HS-5 (cell line): ENCODE measurements around the gene ATP6V0E1.
"Not testable (repeated sequence)": the region's sequence is repeated elsewhere in the genome, so short reads cannot be mapped to it uniquely, and the experiment has no call there.

Experiments
- DNase-seq: peaks from one replicate; pipeline ENCODE4 v3.0.0-alpha.2; 2012; ENCODE audit warnings: low read depth

The ATP6V0E1 gene

DNA sequence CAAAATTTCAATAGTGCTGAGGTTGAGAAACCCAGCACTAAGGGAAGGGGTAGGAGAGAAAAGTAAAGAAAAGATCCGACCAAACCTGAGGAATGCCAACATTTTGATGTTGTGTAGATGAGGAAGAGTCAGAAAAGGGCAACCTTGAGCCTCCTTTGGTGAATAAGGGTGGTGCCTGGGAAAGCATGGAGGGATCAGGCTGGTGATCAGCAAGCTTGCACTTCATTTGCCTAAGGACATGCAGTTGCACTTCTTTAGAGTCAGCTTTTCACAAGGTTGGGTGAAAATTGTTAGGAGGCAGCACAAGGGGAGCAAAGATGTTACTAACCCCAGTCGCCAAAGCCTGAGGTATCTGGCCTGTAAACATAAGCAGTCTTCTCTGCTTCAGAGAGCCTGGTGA lies 20.4 kb downstream of the ATP6V0E1 start:
- no peak for DNase-seq

DNA sequence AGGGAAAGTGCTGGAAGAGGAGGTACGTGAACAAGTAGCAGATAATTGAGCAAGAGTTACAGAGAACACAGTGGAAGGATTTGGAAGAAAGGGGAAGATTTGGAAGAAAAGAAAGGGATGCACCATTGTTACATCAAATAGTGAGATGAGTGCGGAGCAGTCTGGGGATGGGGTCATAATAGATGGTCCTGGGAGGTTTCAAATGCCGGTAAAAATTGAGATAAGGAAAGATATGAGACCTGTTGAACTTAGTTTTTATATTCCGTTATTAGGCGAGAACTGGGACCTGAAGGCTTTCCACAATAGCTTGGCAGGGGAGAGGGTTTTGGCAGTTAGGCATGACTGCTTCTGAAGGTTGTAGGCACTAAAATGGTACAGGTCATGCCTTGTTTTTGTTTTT lies 20.9 kb downstream of the ATP6V0E1 start:
- DNase-seq: no peak

DNA sequence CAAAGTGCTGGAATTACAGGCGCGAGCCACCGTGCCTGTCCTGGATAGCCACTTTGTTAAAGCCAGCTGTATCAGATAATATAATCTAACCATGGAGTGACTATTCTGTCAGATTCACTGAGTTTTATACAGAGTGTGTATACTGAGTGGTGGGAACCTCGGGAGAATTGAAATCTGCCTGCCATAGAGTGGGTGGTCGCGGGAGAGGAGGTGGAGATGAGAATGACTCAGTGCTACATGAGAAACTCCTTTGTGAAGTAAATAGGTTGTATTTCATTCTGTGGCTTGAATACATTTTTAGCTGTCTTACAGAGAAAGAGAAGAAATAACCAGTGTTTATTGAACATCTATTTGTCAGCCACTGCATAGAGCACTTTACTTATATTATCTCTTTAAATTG lies 26.4 kb downstream of the ATP6V0E1 start:
- DNase-seq: no peak

DNA sequence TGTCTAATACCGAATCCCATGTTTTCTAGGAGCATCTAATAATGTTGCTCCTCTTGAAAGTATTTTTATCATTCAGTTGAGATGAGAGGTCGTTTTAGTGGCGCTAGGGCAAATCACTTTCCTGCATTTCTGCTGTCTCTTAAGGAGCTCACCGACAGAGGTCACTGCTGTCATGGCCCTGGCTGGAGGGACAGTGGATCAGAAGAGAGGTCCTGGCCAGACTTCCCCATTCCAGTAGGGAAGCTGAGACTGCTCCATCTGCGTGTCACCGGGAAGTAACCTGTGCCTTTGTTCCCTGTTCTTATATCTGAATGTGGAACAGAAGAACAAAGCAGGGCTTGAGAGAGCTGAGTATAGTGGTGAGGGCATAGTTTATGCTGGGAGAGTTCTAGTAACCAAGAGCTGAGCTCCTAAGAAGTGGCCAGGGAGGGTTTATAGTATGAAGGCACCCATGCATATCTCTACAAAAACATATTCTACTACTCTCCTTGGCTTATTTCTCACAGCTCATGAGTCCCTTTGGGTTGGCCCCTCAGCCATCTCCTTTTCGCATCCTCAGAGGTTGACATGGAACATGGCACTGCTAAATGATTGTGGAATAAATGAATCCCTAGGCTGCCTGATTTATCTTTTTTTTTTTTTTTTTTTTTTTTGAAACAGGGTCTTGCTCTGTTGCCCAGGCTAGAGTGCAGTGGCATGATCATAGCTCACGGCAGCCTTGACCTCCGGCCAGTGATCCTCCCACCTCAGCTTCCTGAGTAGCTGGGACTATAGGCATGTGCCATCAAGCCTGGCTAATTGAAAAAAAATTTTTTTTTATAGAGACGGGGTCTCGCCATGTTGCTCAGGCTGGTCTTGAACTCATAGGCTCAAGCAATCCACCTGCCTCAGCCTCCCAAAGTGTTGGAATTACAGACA lies 27.2 kb downstream of the ATP6V0E1 start:
- DNase-seq: no peak

DNA sequence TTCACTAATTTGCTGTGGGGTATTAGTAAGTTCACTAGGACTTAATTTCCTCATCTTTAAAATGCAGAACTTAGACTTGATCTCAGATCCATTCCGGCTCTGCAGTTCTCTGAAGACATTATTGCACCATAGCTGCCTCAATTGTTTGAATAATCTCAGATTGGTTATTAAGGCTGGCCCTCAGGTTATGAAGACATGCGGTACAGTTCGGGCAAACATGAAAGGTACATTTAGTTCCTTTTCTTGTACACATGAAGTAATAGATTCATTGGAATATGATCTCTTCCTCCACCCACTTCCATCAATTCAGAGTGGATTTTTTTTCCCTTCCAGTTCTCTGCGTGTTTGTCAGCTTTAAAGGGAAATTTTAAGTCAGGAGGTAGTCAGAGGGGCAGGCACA lies 28.0 kb downstream of the ATP6V0E1 start:
- DNase-seq: no peak

DNA sequence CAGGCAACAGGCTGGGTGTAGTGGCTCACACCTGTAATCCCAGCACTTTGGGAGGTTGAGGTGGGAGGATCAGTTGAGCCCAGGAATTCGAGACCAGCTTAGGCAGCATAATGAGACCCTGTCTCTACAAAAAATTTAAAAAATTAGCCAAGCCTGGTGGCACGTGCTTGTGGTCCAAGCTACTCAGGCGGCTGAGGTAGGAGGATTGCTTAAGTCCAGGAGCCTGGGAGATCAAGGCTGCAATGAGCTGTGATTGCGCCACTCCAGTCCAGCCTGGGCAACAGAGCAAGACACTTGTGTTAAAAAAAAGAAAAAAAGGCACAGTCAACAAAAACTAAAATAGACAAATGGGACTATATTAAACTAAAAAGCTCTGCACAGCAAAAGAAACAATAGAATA lies 29.3 kb downstream of the ATP6V0E1 start:
- DNase-seq: no peak

DNA sequence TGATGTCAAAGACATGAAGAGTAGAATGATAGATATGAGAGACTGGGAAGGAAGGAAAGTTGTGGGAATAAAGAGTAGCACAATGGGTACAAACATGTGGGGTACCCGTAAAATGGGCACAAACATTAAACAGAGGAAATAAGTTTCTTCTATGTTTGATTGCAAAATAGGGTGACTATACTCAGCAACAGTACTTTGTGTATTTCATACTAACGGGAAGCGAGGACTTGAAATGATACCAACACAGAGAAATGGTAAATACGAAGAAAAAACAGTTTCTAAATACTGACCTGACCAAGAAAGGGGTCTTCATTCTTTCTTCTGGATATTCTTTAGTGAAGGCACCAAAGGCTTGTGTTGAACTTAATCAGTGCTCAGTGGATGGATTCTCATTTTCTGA lies 31.1 kb downstream of the ATP6V0E1 start:
- no peak for DNase-seq

DNA sequence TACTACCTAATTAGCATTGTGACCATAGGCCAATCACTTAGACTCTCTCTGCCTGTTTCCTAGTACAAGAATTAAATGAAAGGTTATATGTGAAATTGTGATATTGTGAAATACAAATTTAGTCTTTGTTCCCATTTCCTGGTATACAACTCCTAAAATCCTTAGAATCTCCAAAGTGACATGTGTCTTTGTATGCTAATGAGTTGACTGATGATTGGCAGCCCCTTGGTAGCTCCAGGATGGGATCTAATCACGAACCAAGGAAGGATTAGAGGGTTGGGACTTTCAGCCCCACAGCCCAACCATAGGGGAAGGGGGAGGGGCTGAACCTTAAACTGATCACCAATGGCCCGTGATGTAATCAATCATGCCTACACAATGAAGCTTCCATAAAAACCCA lies 31.6 kb downstream of the ATP6V0E1 start:
- no peak for DNase-seq

DNA sequence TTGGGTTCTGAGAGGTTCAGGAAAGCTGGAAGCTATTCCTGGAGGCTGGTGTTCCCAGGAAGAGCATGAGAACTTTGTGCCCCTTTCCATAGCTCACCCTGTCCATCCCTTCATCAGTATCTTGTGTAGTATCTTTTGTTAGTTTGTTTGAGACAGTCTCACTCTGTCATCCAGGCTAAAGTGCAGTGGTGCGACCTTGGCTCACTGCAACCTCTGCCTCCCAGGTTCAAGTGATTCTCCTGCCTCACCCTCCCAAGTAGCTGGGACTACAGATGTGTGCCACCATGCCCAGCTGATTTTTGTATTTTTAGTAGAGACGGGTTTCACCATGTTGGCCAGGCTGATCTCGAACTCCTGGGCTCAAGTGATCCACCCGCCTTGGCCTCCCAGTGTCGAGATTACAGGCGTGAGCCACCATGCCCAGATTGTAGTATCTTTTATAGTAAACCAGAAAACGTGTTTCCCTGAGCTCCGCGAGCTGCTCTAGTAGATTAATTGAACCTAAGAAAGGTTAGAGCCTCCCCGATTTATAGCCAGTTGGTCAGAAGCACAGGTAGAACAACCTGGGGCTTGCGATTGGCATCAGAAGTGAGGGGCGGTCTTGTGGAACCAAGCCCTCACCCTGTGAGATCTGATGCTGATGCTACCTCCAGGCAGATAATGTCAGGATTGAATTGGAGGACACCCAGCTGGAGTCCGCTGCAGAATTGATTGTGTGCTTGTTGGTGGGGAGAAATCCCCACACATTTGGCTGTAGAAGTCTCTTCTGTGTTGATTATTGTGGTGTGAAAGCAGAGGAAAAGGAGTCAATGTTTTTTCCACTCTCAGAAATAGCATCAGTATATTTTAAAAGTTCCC lies 32.3 kb downstream of the ATP6V0E1 start:
- DNase-seq: no peak

DNA sequence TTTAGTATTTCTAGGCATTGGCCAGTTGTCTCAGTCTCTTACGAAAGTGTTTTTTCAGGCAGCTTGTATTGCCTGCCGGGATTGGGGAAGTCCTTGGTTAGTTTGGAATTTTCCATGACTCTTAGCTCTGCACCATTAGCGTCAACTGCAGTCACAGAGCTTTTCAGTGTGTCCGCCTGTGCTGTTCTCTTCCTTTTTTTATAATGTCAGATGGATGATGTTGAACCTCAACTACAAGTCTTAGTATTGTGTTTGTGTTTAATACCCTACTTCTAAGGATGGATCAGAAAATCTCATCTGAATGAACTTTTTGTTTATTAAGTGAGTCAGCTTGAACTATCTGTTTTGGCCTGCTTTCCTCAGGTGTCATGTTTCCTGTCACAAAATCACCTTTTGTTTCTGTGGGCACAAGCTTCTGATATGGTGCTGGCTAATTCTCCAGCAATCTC lies 33.1 kb downstream of the ATP6V0E1 start:
- DNase-seq: no peak

DNA sequence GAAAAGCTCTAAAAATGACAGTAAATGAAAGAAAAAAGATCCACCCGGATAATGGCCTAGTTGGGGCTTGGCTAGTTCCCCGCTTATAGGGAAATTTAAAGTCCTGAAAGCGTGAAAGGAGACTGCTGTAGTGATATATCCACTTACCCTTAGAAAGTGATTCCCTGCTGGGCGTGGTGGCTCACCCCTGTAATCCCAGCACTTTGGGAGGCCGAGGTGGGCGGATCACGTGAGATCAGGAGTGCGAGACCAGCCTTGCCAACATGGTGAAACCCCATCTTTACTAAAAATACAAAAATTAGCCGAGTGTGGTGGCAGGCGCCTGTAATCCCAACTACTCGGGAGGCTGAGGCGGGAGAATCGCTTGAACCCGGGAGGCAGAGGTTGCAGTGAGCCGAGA lies 33.5 kb downstream of the ATP6V0E1 start:
- DNase-seq: not testable (repeated sequence)

DNA sequence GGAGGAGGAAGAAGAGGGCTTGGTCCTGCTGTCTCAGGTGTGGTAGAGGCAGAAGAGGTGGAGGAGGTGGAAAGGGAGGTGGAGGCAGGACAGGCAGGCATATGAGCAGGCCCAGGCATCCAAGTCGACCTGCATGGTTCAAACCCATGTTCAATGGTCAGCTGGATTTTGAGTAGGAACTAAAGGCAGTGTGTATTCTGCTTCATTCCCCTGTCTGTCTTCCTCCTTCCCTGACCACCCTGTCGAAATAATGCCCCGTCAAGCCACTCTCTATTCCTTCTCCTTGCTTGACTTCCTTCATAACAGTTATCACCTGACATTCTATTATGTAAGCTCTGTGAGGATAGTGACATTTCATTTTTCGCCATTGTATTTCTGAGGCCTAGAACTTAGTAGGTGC lies 34.8 kb downstream of the ATP6V0E1 start:
- DNase-seq: no peak

DNA sequence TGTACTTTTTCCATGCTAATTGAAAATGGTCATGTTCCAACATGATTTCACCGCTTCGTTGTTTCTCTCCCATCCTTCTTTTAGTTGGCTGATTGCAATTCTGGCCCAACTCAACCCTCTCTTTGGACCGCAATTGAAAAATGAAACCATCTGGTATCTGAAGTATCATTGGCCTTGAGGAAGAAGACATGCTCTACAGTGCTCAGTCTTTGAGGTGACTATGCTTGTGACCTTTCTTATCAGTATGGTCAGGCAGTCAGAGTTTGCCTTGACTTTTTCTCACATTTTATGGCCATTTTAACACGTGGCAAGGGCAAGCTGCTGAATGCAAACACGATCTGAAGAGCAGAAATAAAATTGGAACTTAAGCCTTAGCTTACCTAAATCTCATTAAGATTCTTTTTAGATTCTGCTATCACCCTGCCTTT lies 36.6 kb downstream of the ATP6V0E1 start:
- no peak for DNase-seq

DNA sequence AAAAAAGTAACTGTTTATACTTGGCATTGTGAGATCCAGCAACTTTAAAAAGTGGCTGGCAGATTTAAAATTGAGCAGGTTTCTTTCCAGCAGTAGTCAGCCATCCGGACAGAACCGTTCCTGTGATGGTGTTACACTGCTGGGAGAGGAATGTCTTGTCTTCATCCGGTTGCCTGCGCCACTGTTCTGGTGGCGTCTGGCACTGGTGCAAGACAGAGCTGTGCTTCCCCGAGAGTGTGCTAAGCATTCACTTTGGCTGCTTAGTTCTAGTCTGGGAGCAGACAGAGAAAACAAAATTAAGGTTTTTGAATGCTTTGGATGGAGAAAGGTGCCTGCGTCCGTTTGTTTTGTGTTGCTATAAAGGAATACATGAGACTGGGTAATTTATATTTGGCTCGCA lies 37.1 kb downstream of the ATP6V0E1 start:
- DNase-seq: no peak

DNA sequence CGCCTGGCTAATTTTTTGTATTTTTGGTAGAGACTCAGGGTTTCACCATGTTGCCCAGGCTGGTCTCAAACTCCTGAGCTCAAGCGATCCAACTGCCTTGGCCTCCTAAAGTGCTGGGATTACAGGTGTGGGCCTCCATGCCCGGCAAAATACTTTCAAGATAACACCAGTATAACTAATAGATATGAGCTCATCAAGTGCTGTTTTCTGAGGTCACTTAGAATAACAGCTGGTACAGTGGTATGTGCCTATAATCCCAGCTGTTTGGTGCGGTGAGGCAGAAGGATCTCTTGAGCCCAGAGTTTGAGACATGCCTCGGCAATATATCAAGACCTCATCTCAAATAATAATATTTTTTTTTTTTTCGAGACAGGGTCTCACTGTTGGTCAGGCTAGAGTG lies 42.1 kb downstream of the ATP6V0E1 start:
- no peak for DNase-seq

DNA sequence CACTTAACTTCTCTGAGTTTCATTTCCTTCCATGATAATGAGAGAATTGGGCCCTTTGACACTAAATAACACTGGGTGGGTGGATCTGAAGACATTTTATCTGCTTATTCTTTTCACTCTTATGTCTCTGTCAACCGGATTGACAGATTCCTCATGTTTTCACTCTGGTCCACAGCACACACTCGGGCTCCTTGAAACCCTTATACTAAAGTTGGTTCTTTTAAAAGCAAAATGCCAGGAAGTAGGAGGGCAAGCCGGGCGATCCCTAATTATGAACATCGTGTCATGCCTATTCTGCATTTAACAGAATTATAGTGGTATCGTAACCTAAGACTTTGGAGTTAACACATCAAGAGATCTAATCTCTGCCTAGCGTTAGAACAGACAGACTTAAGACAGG lies 44.3 kb downstream of the ATP6V0E1 start:
- DNase-seq: no peak

DNA sequence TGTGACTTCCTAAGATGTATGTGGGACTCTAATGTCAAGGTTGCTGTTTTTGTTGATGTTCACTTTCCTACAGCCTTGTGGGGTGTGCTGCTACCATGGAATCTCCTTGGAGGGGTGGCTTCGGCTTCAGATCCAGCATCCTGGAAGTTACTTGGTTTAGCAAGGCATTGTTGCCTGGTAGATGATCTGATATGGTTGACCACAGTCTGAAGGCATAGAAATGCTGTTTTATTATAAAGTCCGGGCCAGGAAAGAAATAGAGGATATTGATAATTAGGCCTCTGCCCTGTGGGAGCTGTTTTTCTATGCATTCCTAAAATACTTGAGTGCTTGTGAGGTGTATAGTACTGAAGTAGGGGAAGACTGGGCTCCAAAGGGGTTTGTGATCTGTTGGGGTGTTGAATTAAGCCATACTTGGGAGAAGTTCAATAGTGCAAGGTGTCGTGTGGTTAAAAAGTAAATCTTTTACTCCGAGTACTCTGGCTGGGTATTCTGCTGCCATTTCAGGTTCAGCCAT lies 45.3 kb downstream of the ATP6V0E1 start:
- no peak for DNase-seq

DNA sequence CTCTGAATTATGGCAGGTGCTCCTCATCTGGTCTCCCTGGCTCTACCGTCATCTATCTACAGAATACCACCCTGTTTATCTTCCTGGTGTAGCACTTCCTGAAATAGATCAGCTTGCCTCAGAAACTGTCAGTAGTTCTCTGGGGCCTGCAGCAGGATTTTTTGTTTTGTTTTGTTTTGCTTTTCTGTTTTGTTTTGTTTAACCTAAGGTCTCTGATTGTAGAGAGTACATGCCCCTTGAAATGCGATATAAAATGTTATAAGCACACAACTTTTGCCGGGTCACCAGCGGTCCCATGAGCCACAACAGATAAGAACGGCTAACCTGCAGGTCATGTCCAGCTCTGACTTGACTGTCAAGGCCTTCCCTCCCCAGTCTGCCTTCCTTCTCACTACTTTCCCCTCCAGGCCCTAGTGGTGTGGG lies 45.9 kb downstream of the ATP6V0E1 start:
- DNase-seq: no peak

DNA sequence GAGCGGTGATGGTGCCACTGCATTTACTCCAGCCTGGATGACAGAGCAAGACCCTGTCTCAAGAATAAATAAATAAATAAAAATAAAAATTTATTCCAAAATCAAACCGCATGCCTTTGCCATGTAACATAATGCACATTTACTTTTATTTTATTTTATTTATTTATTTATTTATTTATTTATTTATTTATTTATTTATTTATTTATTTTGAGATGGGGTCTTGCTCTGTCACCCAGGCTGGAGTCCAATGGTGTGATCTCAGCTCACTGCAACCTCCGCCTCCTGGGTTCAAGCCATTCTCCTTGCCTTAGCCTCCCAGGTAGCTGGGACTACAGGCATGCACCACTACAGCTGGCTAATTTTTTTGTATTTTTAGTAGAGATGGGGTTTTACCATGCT lies 48.5 kb downstream of the ATP6V0E1 start:
- DNase-seq: not testable (repeated sequence)

DNA sequence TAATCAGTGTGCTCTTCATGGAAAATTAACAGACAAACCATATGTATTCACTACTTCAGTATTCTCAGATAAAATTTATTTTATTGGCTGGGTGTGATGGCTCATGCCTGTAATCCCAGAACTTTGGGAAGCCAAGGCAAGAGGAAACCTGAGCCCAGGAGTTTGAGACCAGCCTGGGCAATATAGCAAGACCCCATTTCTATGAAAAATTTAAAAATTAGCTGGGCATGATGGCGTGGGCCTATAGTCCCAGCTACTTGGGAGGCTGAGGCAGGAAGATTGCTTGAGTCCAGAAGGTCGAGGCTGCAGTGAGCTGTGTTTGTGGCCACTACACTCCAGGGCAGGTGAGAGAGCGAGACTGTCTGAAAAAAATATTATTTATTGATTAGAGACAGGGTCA lies 49.2 kb downstream of the ATP6V0E1 start:
- no peak for DNase-seq

DNA sequence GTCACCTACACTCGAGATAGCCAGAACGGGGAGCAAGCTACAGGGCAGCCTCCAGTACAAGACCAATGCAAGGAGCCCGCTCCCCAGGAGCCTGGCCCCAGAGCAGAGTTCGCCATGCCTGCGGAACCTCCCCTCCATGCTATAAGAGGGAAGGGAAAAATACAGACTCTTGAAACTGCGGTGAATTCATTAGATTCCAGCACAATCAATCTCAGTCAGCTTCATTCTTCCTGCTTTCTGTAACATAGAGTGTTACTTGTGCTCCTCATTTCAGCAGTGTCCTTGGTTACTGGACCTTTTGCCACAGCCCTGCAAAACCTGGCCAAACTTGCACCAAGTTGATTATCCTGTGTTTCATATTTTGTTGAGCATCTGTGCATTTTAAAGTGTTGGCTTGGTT lies 50.4 kb downstream of the ATP6V0E1 start:
- DNase-seq: no peak

DNA sequence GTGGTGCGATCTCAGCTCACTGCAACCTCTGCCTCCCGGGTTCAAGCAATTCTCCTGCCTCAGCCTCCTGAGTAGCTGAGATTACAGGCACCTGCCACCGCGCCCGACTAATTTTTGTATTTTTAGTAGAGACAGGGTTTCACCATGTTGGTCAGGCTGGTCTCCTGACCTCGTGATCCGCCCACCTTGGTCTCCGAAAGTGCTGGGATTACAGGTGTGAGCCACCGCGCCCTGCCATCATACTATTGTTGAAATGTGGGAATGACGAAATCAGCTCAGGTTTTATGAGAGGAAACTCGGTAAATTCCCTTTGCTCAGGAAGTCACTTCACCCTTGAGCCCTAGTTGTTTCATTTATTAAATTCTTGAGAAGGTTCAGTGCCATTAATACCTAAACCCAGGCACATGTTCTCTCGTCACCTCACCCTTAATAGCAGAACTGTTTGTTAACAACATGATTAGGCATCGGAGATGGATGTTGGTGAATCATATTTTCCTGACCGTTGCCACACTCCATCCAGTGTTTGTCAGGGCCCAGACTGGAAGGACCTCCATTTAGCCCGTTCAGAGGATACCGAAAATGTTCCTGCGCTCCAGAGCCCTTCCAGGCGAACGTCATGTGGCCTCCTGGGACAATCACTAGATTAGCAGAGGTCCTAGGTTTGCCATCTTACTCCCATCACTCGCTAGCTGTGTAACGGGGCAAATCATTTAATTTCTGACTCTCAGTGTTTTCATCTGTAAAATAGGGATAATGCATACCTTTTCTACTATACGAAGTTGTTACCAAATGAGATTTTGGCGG lies 52.5 kb downstream of the ATP6V0E1 start:
- no peak for DNase-seq
